ENCODE data around the gene UFSP2.
"Not testable (repeated sequence)": the region's sequence is repeated elsewhere in the genome, so short reads cannot be mapped to it uniquely, and the experiment has no call there.

DNA sequence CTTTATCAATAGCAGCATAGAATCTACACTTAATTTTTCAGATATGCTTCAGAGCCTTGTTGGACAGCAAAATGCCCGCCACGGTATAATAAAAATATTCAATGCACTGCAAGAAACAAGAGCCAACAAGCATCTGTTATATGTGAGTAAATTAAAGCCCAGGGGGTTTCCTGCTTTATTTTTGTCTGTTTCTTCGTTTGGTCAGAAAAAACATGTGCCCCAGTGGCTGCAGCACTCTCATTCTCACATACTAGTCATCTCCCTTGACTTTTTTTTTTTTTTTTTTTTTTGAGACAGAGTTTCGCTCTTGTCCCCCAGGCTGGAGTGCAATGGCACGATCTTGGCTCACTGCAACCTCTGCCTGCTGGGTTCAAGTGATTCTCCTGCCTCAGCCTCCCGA is 63.2 kb downstream of the UFSP2 start:
- TF ChIP-seq, protein P1, sequence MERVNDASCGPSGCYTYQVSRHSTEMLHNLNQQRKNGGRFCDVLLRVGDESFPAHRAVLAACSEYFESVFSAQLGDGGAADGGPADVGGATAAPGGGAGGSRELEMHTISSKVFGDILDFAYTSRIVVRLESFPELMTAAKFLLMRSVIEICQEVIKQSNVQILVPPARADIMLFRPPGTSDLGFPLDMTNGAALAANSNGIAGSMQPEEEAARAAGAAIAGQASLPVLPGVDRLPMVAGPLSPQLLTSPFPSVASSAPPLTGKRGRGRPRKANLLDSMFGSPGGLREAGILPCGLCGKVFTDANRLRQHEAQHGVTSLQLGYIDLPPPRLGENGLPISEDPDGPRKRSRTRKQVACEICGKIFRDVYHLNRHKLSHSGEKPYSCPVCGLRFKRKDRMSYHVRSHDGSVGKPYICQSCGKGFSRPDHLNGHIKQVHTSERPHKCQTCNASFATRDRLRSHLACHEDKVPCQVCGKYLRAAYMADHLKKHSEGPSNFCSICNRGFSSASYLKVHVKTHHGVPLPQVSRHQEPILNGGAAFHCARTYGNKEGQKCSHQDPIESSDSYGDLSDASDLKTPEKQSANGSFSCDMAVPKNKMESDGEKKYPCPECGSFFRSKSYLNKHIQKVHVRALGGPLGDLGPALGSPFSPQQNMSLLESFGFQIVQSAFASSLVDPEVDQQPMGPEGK (CRISPR knock-in tag; IDR thresholded peaks at IDR 0.05; ENCODE audit: borderline replicate concordance), result not testable (repeated sequence)
- TF ChIP-seq ZFP3 (CRISPR knock-in tag; IDR thresholded peaks at IDR 0.05); TOX (CRISPR knock-in tag; IDR thresholded peaks at IDR 0.05; ENCODE audit: borderline replicate concordance); RARB (CRISPR knock-in tag; IDR thresholded peaks at IDR 0.05); PPARA (CRISPR knock-in tag; IDR thresholded peaks at IDR 0.05; ENCODE audit: borderline replicate concordance); ZFP30 (CRISPR knock-in tag; IDR thresholded peaks at IDR 0.05): not testable (repeated sequence)

Measured in SK-N-SH treated with all-trans-retinoic acid at 6 μM for 48 hours (cell line).